CD4-positive, alpha-beta T cell treated with Interleukin-6 at 100 ng/mL for 8 hours (primary cell): ENCODE results near the gene PI4K2B.
"Not testable (repeated sequence)": the region's sequence is repeated elsewhere in the genome, so short reads cannot be mapped to it uniquely, and the experiment has no call there.

Experiments
- DNase-seq: peaks from one replicate; pipeline ENCODE4 v3.0.0-alpha.2; 2020; ENCODE audit warnings: mixed read lengths, low spot score

Gene PI4K2B

DNA sequence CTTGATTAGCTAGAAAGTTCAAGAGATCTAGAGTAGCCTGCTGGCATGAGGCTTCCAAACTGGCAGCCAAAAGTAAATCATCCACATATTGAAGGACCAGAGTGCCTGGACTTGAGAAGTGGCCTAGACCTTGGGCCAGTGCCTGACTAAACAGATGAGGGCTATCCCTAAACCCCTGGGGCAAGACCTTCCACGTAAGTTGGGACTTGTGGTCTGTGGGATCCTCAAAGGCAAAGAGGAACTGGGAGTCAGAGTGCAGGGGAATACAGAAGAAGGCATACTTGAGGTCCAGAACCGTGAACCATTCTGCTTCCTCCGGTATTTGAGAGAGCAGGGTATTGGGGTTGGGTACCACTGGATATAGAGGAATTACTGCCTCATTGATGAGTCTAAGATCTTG lies 8.4 kb downstream of the PI4K2B start:
- DNase-seq: not testable (repeated sequence)

DNA sequence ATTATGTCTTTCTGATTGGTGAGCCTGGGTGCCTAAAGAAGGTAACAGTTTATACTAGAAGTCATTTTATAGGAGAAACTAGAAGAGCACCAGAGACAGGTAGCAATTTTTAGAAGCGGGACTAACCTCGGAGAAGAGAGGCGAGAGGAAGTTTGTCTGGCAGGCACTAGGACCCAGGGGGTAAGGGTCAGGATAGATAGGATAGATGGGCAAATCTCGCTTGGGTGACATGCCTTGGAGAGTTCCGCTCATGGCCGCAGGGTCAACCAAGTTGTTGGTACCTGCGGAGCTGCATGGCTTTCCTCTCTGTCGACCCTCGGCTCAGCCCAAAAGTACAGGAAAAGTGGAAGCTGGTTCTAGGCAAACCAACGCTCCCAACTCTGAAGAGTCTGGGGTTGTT lies 11.3 kb downstream of the PI4K2B start:
- DNase-seq: no peak

DNA sequence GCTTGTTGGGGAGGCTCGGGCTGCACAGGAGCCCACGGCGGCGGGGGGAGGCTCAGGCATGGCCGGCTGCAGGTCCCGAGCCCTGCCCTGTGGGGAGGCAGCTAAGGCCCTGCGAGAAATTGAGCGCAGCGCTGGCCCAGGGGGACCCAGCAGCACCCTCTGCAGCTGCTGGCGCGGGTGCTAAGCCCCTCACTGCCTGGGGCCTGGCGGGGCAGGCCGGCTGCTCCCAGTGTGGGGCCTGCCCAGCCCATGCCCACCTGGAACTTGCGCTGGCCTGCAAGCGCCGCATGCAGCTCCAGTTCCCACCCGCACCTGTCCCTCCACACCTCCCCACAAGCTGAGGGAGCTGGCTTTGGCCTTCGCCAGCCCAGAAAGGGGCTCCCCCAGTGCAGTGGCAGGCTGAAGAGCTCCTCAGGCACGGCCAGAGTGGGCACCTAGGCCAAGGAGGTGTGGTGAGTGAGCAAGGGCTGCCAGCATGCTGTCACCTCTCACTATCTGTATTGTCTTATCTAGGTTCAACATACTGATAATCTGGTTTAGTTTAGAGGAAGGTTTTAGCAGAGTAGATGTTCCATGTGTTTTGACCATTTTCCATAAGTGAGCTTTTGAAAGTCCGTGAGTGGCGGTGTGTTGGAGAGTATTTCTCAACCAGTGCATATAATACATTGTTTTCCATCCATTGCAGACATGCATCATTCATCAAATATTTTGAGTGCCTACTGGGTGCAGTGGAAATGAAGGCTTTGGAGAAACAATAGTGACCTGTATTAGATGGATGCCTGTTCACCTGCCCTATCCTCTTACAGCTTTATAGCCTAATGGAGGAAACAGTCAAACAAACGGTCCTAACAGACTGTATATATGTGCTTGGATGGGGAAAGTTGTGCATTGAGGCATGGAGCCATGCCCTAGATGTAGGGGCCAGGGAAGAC lies 13.1 kb downstream of the PI4K2B start:
- DNase-seq: no peak

DNA sequence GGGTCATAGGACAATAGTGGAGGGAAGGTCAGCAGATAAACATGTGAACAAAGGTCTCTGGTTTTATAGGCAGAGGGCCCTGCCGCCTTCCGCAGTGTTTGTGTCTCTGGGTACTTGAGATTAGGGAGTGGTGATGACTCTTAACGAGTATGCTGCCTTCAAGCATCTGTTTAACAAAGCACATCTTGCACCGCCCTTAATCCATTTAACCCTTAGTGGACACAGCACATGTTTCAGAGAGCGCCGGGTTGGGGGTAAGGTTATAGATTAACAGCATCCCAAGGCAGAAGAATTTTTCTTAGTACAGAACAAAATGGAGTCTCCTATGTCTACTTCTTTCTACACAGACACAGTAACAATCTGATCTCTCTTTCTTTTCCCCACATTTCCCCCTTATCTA lies 15.0 kb downstream of the PI4K2B start:
- not testable (repeated sequence) for DNase-seq

DNA sequence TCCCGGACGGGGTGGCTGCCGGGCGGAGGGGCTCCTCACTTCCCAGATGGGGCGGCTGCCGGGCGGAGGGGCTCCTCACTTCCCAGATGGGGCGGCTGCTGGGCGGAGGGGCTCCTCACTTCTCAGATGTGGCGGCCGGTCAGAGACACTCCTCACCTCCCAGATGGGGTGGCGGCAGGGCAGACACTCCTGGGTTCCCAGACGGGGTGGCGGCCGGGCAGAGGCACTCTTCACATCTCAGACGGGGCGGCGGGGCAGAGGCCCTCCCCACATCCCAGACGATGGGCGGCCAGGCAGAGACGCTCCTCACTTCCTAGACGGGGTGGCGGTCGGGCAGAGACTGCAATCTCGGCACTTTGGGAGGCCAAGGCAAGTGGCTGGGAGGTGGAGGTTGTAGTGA lies 15.7 kb downstream of the PI4K2B start:
- not testable (repeated sequence) for DNase-seq

DNA sequence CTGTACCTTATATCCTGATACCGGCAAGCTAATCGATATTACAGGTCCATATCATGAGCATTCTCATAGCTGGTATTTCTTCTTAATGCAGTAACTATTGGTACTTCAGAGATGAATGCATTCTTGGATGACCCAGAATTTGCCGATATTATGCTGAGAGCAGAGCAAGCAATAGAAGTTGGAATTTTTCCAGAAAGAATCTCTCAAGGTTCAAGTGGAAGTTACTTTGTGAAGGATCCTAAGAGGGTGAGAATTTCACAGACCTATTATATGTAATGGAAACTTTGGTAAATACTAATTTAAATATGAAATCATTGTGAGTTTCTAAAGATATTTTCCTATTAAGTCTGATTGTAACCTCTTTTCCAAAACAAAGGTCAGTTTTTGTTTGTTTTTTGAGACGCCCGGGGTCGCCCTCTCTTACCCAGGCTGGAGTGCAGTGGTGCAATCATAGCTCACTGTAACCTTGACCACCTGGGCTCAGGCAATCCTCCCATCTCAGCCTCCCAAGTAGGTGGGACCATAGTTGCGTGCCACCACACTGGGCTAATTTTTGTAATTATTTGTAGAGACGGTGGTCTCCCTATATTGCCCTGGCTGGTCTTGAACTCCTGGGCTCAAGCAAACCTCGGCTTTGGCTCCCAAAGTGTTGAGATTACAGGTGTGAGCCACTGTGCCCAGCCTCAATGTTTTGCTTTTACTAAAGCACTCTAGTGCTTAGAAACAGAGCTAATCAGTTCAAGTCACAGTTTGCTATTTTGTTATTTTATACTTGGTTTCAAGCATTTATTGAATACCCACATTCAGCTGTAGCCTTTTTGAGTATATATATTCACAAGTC lies 18.6 kb downstream of the PI4K2B start:
- DNase-seq: no peak

DNA sequence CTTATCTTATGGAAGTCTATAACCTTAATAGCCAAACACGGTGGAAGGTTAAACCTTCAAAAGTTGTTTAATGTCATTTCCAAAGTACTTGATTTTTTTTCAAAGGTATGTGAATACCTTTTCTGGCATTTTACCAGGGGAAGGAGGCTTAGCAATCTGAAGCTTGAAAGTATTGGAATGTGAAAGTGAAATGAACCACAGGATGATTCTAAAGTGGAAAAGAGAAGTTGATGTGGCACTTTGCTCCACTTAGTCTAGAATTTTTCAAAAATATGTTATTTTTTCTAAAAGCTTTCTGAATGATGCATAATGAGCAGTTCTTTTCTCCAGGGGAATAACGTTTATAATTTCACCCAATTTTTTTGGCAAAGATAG lies 19.2 kb downstream of the PI4K2B start:
- no peak for DNase-seq

DNA sequence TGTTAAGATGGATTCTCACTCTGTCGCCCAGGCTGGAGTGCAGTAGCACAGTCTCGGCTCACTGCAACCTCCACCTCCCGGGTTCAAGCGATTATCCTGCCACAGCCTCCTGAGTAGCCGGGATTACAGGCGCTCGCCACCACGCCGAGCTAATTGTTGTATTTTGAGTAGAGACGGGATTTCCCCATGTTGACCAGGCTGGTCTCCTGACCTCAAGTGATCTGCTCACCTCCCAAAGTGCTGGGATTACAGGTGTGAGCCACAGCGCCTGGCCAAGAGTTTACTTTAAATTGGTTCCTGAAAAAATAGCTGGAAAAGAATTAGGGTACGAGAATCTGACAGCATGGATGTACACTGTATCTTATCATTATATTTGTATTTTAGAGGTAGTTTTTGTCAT lies 20.0 kb downstream of the PI4K2B start:
- not testable (repeated sequence) for DNase-seq

DNA sequence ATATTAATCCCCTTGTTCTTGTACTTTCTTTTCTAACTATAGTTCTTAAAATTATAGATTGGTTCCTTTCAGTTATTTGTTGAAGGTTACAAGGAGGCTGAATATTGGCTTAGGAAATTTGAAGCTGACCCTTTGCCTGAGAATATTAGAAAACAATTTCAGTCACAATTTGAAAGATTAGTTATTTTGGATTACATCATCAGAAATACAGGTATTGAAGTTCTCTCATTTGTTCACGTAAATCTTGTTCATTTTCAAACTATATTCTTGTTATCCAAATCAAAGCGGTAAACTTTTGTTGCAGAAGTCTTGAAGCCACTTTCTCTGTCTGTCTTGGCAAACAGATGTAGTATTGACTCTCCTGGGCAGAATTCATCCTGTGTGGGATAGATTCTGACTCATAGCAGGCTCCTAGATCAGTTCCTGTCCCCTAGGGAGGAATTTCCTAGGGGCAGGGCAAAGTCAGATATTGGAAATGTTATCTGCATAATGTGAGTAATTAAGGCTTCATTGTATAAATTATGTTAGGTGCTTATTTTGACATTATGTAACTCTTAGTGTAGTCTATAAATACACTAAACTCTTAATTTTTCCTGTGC lies 25.2 kb downstream of the PI4K2B start:
- DNase-seq: no peak

DNA sequence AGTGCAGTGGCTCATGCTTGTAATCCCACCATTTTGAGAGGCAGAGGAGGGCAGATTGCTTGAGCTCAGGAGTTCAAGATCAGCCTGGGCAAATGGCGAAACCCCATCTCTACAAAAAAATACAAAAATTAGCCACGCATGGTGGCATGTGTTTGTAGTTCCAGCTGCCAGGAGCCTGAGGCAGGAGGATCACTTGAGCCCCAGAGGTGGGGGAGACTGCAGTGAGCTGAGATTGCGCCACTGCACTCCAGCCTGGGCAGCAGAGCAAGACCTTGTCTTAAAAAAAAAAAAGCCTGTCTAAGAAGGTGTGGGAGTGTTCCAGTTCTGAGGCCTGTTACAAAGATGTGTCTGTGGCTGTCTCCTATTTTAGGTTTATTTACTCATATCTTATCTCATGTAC lies 38.0 kb downstream of the PI4K2B start:
- no peak for DNase-seq

DNA sequence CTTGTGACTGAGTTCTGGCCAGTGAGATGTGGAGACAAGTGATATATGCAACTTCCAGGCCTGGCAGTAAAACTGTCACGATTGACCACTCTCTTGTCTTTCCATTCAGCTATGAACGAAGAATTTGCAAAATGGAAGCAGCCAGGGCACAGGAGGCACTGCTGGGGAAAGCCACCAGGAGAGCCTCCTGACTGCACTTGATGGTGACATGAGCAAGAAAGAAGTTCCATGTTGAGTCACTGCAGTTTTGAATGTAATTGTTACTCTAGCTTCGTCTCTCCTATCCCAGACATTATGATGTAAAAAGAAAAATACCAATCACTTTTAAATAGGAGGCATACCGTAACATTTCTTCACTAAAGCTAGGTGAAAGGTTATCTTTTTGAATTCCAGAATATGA lies 46.4 kb downstream of the PI4K2B start:
- no peak for DNase-seq

DNA sequence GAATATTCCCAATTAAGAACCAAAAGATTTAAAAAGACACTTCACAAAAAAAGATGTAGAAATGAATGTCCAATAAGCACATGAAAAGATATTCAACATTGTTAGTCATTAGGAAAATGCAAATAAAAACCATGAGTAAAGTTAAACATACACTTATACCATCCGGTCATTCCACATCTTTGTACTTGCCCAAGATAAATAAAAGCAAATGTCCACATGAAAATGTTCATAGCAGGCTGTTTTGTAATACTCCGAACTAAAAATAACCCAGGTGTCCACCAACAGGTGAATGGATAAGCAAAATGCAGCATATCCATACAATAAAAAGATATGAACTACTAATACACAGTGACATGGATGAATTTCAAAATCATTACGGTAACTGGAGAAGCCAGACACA lies 50.1 kb downstream of the PI4K2B start:
- no peak for DNase-seq

DNA sequence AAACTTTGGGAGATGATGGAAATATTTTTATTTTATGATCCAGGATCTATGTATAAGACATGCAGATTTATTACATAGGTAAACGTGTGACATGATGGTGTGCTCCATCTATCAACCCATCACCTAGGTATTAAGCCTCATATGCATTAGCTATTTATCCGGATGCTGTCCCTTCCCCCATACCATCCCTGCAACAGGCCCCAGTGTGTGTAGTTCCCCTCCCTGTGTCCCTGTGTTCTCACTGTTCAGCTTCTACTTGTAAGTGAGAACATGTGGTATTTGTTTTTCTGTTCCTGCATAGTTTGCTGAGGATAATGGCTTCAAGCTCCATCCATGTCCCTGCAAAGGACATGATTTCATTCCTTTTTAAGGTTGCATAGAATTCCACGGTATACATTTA lies 50.6 kb downstream of the PI4K2B start:
- no peak for DNase-seq

DNA sequence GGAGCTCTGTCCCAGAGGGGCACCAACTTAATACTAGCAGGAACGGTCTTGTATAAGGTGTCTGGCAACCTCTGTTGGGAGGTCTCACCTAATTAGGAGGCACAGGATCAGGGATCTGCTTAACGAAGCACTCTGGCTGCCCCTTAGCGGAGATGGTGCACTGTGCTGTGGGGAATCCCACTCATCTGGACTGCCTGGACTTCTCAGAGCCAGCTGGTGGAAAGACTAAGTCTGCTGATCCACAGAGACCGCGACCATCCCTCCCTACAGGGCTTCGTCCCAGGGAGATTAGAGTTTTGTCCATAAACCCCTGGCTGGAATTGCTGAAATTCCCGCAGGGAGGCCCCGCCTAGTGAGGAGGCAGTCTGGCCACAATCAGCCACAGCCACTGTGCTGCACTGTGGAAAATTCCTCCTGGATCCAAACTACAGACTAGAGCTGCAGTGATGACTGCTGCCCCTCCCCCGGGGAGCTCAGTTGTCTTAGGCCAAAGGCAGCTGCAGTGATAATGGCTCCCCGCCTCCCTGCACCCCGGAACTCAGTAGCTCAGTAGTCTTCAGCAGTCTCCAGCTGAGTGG lies 56.7 kb downstream of the PI4K2B start:
- no peak for DNase-seq

DNA sequence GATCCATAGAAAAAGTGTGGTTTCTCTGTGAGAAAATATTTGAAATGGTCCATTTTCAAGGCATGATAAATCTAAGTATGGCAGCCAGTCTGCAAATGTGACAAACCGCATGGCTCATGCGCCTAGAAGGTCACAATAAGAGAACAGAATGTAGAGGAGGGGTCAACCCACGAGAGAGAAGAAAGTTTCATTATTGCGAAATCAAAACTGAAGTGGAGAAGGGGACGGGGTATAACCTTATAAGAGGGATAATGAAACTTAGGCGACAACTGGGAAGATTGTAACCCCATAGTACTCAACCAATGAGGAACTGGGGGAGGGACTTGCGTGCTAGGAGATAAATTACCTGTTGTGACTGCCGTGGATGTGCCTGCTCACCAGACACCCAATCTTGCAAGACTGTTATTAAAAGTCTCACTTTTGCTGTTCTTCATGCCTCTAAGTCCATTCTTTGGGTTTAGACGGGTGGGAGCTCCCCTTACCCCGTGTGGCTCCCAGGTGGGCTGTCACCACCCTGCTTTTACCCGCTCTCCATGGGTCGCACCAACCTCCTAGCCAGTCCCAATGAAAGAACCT lies 57.4 kb downstream of the PI4K2B start:
- no peak for DNase-seq

DNA sequence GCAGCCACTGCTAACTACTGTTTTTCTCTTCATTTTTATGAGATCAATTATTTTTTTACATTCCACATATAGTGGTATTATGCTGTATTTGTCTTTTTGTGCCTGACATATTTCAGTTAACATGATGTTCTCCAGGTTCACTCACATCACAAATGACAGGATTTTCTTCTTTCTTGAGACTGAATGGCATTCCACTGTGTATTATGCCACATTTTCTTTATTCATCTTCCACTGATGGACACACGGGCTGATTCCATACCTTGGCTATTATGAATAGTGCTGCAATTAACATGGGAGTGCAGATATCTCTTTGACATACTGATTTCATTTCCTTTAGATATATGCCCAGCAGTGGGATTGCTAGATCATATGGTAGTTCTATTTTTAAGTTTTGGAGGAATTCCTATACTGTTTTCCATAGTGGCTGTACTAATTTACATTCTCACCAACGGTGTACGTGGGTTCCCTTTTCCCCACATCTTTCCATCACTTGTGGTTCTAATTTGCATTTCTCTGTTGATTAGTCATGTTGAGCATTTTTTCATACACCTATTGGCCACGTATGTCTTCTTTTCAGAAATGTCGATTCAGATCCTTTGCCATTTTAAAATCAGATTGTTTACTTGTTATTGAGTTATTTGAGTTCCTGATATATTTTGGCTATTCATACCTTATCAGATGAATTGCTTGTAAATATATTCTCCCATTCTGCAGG lies 63.9 kb downstream of the PI4K2B start:
- no peak for DNase-seq

DNA sequence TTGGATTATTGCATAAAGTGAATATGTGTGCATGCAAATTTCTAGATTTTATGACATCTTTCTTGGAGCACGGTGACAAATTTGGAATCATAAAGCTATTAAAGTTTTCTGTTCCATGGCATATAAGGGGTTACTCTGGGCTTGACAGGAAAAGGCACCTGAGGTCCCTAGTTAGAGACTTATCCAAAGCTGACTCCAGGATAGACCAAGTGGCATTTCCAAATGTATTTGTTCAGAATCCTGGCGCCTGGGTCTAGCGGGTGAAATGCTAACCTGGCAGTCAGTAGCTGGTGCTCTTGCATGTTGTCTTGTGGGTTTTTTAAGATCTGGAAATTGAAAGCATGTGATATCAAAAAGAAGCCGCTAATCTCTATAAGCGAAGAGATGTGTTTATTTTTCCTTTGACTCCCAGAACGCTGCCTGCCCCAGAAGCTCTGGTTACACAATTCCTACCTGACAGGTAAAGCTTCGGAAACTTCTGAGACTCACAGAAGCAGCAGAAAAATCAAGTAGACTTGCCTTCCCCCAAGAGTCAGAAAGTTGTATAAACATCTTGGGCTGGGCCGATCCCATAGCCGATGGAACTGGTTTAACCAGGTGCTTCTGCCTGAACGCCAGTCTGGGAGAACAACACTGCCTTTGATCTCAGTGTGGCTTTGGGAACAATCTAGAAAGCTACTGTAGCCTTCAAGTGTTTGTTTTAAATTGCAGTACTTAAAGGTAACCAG lies 65.8 kb downstream of the PI4K2B start:
- DNase-seq: no peak

DNA sequence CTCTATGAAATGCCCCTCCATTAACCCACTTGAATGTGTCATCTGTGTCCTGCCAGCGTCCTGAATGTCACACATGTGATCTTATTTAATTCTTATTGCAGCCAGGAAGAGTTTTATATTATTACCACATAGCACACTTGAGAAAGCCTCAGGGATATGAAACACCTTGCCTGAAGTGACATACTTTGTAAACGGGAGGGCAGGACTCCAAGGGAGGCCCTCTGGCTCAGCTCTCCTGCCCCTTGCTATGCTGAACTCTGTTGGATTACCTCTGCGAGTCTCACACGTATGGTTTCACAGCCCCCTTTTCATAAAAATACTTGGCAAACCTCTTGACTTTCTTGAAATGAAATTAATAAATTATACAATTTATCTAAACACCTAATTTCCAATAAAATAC lies 67.6 kb downstream of the PI4K2B start:
- no peak for DNase-seq

DNA sequence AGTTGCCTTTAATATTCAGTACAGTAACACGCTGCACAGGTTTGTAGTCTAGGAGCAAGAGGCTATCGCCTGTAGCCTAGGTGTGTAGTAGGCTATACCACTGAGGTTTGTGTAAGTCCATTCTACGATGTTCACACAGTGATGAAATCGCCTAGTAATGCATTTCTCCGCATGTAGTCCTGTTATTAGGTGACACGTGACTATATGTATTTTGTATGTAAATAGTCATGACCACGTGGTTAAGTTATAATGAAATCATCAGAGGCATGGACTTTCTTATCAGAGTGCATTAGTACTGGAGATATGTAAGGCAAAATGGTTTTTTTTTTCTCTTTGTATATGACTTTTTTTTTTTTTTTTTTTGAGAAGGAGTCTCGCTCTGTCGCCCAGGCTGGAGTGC lies 68.8 kb downstream of the PI4K2B start:
- no peak for DNase-seq

DNA sequence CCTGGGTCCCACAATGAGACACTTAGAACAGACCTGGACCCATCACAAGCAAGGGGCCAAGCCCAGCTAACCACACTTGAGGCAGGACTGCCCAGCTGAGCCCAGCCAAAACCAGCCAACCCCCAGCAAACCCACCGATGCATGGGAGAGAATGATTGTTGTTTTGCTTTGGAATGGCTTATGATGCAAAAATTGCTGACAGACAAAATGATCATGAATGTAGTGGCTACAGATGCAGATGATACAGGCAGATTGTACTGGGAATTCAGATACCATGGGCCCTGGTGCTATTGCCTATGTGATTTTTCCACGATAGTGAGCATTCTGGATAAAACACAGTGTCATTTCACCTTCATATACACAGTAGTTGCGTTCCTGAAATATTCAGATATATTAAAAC lies 69.7 kb downstream of the PI4K2B start:
- DNase-seq: no peak
